K562 (cell line): Measurements from ENCODE around the gene LMTK2. TPM values are rescaled to one million over a fixed set of nuclear protein-coding genes. Genes with fewer than 3 reads are reported as not detected.

Experiments
- ATAC-seq: fragments of 200-7000 bp; cut with Tn5 transposase; 3 replicates; pipeline ENCODE4 v1.9.1; 2020; ENCODE audit warnings: moderate library complexity
- BruUV-seq: library from RNA; stranded (reverse); fragments of 400-500 nt; replicated peaks from 2 replicates; lab custom pipeline; 2021; lab: Mats Ljungman, UMichigan
- CTCF ChIA-PET: fragments of 300-600 bp; formaldehyde crosslinking; extraction: SDS; loops from one replicate; lab custom pipeline; 2021; ENCODE audit warnings: low intra/inter-chr PET ratio; lab: Yijun Ruan, JAX
- POLR2A ChIA-PET: fragments of 300-600, 350-650 bp; sonication (Branson Sonifier 250); formaldehyde crosslinking; extraction: SDS; loops from one replicate; lab custom pipeline; 2021; ENCODE audit warnings: antibody characterized with exemption, inconsistent platforms; lab: Yijun Ruan, JAX
- DNase-seq, 4 experiments: peaks; one replicate each; pipeline versions ENCODE4 v3.0.0 to v3.0.0-alpha.2; 2011 to 2018; ENCODE audit warnings: low spot score in 3 of 4, mixed read lengths in 3 of 4; ENCODE audit errors: extremely low read depth in 1 of 4
- FAIRE-seq: peaks from 2 replicates; lab custom pipeline; 2011; peaks lifted over from hg19 to GRCh38; lab: Jason Lieb, UNC
- H2AFZ ChIP-seq: 2 replicates; pipeline ENCODE4 v1.6.0; 2011; ENCODE audit warnings: low read depth, low read length, control low read depth, inconsistent platforms
- H3K27ac ChIP-seq: fragments of 200-600 bp; 3 replicates; pipeline ENCODE4 v1.8.0; 2011; ENCODE audit warnings: low read depth, mild to moderate bottlenecking, control low read depth, inconsistent platforms, low read length, moderate library complexity, mixed read lengths; ENCODE audit errors: extremely low read depth
- H3K27me3 ChIP-seq, 2 experiments: fragments of 300-600 bp in 1 of 2; 2 replicates in 1 of 2; 3 replicates in 1 of 2; pipeline versions ENCODE4 v1.6.0 to v1.8.0; 2011; ENCODE audit warnings: inconsistent platforms in 2 of 2, low read length in 2 of 2, mild to moderate bottlenecking in 1 of 2, mixed read lengths in 1 of 2, moderate library complexity in 1 of 2; ENCODE audit not compliant: control insufficient read depth in 2 of 2, insufficient read depth in 2 of 2
- H3K36me3 ChIP-seq: fragments of 300-600 bp; 3 replicates; pipeline ENCODE4 v1.8.0; 2011; ENCODE audit warnings: mild to moderate bottlenecking, low read length, inconsistent platforms; ENCODE audit not compliant: control insufficient read depth, insufficient read depth
- H3K4me1 ChIP-seq, 2 experiments: fragments of 200-600 bp in 1 of 2; replicated peaks in 1 of 2; 2 replicates in 1 of 2; 3 replicates in 1 of 2; pipeline versions ENCODE4 v1.5.1 to v1.8.0; 2011; ENCODE audit warnings: inconsistent platforms in 2 of 2, low read length in 2 of 2, mild to moderate bottlenecking in 1 of 2, mixed read lengths in 1 of 2, moderate library complexity in 1 of 2; ENCODE audit not compliant: control insufficient read depth in 2 of 2, insufficient read depth in 2 of 2
- H3K4me2 ChIP-seq: 2 replicates; pipeline ENCODE4 v1.6.1; 2011; ENCODE audit warnings: low read length, control low read depth, inconsistent platforms, mixed read lengths; ENCODE audit not compliant: insufficient read depth
- H3K4me3 ChIP-seq: fragments of 200-600 bp; sonication (generic), shearing (Covaris generic); 2 replicates; pipeline ENCODE4 v1.5.1; 2016; ENCODE audit warnings: control low read depth, inconsistent platforms
- H3K79me2 ChIP-seq: fragments of 200-600 bp; 3 replicates; pipeline ENCODE4 v1.8.0; 2011; ENCODE audit warnings: low read length, inconsistent platforms; ENCODE audit not compliant: control insufficient read depth, insufficient read depth
- H3K9ac ChIP-seq, 2 experiments: 2 replicates each; pipeline versions ENCODE4 v1.6.0 to v1.6.1; 2011; ENCODE audit warnings: low read depth in 2 of 2, low read length in 2 of 2, control low read depth in 1 of 2, inconsistent platforms in 1 of 2, mild to moderate bottlenecking in 1 of 2, mixed read lengths in 1 of 2; ENCODE audit not compliant: insufficient read depth in 1 of 2
- H3K9me1 ChIP-seq: one replicate; pipeline ENCODE4 v1.6.0; 2011; ENCODE audit warnings: inconsistent platforms, mild to moderate bottlenecking, low read length, moderate library complexity; ENCODE audit not compliant: control insufficient read depth, insufficient read depth
- H3K9me3 ChIP-seq: replicated peaks from 2 replicates; pipeline ENCODE4 v1.5.1; 2011; ENCODE audit warnings: low read depth, low read length, inconsistent platforms; ENCODE audit not compliant: control insufficient read depth, insufficient read depth
- H4K20me1 ChIP-seq: replicated peaks from 2 replicates; pipeline ENCODE4 v1.6.1; 2011; ENCODE audit warnings: low read length, inconsistent platforms, mixed read lengths; ENCODE audit not compliant: control insufficient read depth, insufficient read depth
- CSDE1 ChIP-seq, 2 experiments: fragments of 450-650 bp; IDR thresholded peaks; 2 replicates each; pipeline ENCODE4 v1.6.1; 2016; ENCODE audit warnings: mild to moderate bottlenecking in 1 of 2
- GTF2A2 ChIP-seq: IDR thresholded peaks from 2 replicates; pipeline ENCODE4 v1.6.1; 2016; ENCODE audit warnings: mild to moderate bottlenecking, missing genetic modification characterization, missing compliant biosample characterization
- HNRNPL ChIP-seq: fragments of 200-400 bp; formaldehyde crosslinking; IDR thresholded peaks from 2 replicates; pipeline ENCODE4 v1.6.1; 2017; ENCODE audit warnings: low read depth, mild to moderate bottlenecking, low read length
- RBM25 ChIP-seq: fragments of 200-400 bp; formaldehyde crosslinking; IDR thresholded peaks from 2 replicates; pipeline ENCODE4 v1.6.1; 2018; ENCODE audit warnings: low read length, low read depth, moderate library complexity; ENCODE audit not compliant: severe bottlenecking
- SAFB2 ChIP-seq: fragments of 200-400 bp; formaldehyde crosslinking; IDR thresholded peaks from 2 replicates; pipeline ENCODE4 v1.6.1; 2018; ENCODE audit warnings: borderline replicate concordance, low read length, low read depth, moderate library complexity; ENCODE audit not compliant: severe bottlenecking
- THRAP3 ChIP-seq: fragments of 450-650 bp; IDR thresholded peaks from 2 replicates; pipeline ENCODE4 v1.6.1; 2016; ENCODE audit warnings: mild to moderate bottlenecking, inconsistent platforms, borderline replicate concordance
- WGBS: fragments of 100-300 bp; shearing (Covaris generic); methylation state at CpG from one replicate; pipeline ENCODE4 v1.1.6; 2016; ENCODE audit warnings: low coverage, mixed read lengths; ENCODE audit not compliant: insufficient coverage; ENCODE audit errors: missing lambda C conversion rate; 5-methylcytosine and 5-hydroxymethylcytosine counted together
- in situ Hi-C: fragments of 300-500 bp; cut with MboI; formaldehyde crosslinking; loops from 4 replicates; pipeline ENCODE4 v1.15.0; 2018; ENCODE audit warnings: inconsistent platforms, mixed read lengths
- intact Hi-C: fragments of 100-400 bp; cut with micrococcal nuclease; formaldehyde crosslinking; loops from 2 replicates; pipeline ENCODE4 v1.14.2; 2022
- polyA plus RNA-seq, 8 experiments: library from polyadenylated mRNA; depleted of rRNA in 4 of 8; stranded (reverse) in 5 of 8; unstranded in 3 of 8; fragments of >200 nt; fragmentation: Nextera tagmentation in 2 of 8; fragmentation: Illumina TruSeq in 1 of 8; extraction: Ambion mirVana in 2 of 8; extraction: Trizol in 1 of 8; gene quantifications; 2 replicates each; pipeline versions ENCODE4 v1.2.1 to v1.2.3, GENCODE V29; 2011 to 2014; ENCODE audit warnings: inconsistent platforms in 1 of 8, missing spikeins in 1 of 8
- total RNA-seq, 7 experiments: library from RNA; depleted of rRNA in 6 of 7; stranded (reverse); fragments of >200 nt in 6 of 7; fragmentation: Illumina TruSeq in 2 of 7; extraction: Trizol in 2 of 7; gene quantifications; 2 replicates each; pipeline versions ENCODE4 v1.2.1 to v1.2.3, GENCODE V29; 2011 to 2021; ENCODE audit warnings: low replicate concordance in 1 of 7
- TF ChIP-seq, protein P1 (sequence below): IDR thresholded peaks from 2 replicates; pipeline ENCODE4 v1.6.1; 2012; ENCODE audit warnings: low read depth, low read length, improper control_type of control experiment, borderline replicate concordance
- TF ChIP-seq, protein P2 (sequence below): fragments of 450-650 bp; formaldehyde crosslinking; IDR thresholded peaks from 2 replicates; pipeline ENCODE4 v1.4.0; 2020; ENCODE audit warnings: mild to moderate bottlenecking, mixed read lengths
- TF ChIP-seq, protein P3 (sequence below): fragments of 250-450 bp; sonication (Bioruptor Pico); IDR thresholded peaks from 2 replicates; pipeline ENCODE4 v1.5.0; 2021; ENCODE audit warnings: mild to moderate bottlenecking, moderate library complexity
- TF ChIP-seq, protein P4 (sequence below): fragments of 450-650 bp; formaldehyde crosslinking; IDR thresholded peaks from 2 replicates; pipeline ENCODE4 v1.4.0; 2020; ENCODE audit warnings: mild to moderate bottlenecking, moderate library complexity

Gene LMTK2
- total and polyA plus RNA-seq, 9 of the 15 experiments (the other 6 are each of a cell fraction or from before 2014, with no cell fraction given): 0.78 to 16.4 (median 6.3) TPM

DNA sequence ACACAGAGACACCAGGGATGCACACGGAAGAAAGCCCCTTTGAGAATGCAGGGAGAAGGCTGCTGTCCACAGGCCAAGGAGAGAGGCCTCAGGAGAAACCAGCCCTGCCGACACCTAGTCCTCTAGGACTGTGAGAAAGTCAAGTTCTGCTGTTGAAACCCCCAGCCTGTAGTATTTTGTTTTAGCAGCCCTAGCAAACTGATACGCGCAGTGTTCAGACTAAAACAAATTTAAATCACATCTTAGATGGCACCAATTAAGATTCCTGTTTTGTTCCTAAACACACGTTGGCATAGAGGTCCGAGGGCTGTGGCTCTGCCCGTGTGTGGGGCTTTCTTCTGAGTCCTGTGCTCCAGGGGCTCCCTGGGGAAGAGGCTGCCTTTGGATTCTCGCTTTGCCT, 21.7 kb downstream of the LMTK2 start (continued):
- TF ChIP-seq, protein P1, sequence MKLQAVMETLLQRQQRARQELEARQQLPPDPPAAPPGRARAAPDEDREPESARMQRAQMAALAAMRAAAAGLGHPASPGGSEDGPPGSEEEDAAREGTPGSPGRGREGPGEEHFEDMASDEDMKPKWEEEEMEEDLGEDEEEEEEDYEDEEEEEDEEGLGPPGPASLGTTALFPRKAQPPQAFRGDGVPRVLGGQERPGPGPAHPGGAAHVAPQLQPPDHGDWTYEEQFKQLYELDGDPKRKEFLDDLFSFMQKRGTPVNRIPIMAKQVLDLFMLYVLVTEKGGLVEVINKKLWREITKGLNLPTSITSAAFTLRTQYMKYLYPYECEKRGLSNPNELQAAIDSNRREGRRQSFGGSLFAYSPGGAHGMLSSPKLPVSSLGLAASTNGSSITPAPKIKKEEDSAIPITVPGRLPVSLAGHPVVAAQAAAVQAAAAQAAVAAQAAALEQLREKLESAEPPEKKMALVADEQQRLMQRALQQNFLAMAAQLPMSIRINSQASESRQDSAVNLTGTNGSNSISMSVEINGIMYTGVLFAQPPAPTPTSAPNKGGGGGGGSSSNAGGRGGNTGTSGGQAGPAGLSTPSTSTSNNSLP: no peak
- TF ChIP-seq CSDE1 (IDR thresholded peaks at IDR 0.05): no peak
- TF ChIP-seq RBM25: no peak

DNA sequence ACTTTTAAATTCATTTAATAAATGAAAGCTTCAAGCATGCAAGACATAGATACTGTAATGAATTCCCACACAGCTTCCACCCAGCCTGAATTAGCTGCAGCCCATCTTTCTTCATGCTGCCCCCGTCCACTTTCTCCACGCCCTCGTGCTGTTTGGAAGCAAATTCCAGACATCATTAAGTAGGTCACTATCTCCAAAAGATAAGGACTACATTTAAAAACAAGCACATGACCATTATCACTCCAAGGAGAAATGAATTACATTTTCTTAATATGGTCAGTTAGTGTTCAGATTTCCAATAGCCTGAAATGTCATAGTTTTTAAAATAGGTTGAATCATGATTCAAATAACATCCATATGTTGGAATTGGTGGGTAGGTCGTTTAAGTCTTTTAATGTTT, 24.3 kb downstream of the LMTK2 start:
- peaks cover 20% of the 10 kb centered on the region for H4K20me1 ChIP-seq
- H3K9ac ChIP-seq: no peak overlapping the region
- H3K4me3 ChIP-seq: no peak overlapping the region
- no peak overlapping the region for H3K27ac ChIP-seq
- intact Hi-C loops: no loop called here
- peaks cover 26% of the 10 kb centered on the region for H3K79me2 ChIP-seq
- POLR2A ChIA-PET: interaction anchor here (1.0 to 3.4 kb wide), 2 partner anchors 11 to 14 kb away, joined by 3 to 15 read pairs; no protein-coding TSS in a partner anchor
- H3K9me3 ChIP-seq: no peaks in the 10 kb centered on the region
- DNase-seq (no peak), FAIRE-seq (no peak), ATAC-seq (no peak)
- H2AFZ ChIP-seq: no peak overlapping the region
- WGBS: 56% methylated on average over 4 of the region's 4 CpGs
- no TSS peak for BruUV-seq
- H3K9me1 ChIP-seq: no peaks in the 10 kb centered on the region
- H3K27me3 ChIP-seq: no peaks in the 10 kb centered on the region
- H3K4me1 ChIP-seq: peaks cover 19 to 29% of the 10 kb centered on the region in 2 experiments
- in situ Hi-C loops: no loop called here
- no peaks in the 10 kb centered on the region for H3K36me3 ChIP-seq
- no peak overlapping the region for H3K4me2 ChIP-seq
- CTCF ChIA-PET: no interaction called here
- TF ChIP-seq, protein P2, sequence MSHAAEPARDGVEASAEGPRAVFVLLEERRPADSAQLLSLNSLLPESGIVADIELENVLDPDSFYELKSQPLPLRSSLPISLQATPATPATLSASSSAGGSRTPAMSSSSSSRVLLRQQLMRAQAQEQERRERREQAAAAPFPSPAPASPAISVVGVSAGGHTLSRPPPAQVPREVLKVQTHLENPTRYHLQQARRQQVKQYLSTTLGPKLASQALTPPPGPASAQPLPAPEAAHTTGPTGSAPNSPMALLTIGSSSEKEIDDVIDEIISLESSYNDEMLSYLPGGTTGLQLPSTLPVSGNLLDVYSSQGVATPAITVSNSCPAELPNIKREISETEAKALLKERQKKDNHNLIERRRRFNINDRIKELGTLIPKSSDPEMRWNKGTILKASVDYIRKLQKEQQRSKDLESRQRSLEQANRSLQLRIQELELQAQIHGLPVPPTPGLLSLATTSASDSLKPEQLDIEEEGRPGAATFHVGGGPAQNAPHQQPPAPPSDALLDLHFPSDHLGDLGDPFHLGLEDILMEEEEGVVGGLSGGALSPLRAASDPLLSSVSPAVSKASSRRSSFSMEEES (CRISPR knock-in tag): no peak
- TF ChIP-seq, protein P3, sequence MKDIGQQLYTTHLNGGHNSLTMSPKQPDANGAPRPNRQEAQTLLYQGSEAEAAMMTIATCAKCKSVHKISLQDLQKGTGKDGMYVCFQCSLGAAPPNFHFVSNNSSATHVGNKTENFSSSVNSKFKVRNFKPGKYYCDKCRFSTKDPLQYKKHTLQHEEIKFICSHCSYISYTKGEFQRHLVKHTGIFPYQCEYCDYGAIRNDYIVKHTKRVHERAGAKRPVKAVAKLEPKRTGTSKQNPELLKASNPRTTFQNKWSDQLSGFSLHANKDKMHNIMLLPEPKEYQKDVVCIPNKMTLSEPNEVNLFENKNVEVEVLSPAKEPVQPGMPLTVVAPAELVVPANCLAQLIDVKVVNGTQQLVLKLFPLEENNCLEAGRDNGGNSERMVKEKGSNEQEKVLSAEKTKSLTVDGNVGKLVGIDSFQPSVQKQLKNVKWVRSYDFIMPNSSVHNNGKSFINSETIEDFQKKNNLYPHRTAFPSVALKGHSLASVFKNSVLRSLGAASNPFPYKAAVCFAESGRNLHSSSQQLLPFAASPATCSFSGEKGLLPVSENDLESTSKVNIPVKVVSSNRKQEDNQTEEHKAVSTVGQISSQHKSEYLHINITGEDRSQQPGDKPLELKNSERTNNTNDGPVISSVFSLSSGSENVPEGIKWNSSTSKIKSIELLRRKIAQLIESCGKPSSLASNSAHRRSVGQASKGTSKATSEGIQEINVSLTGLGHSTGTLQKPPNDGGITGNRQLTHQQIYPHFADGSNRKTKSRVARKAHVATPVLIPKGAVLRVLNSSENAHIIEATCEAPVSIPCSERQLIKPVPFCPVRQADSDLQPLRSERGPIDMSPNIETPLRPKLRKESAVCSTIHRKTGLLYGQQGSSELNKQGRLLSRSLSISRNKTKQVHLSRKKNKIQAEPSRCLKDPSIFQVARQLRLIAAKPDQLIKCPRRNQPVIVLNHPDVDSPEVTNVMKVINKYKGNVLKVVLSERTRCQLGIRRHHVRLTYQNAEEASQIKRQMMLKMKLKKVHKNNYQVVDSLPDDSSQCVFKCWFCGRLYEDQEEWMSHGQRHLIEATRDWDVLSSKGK (CRISPR knock-in tag): no peak
- TF ChIP-seq SAFB2 (no peak), HNRNPL (no peak), THRAP3 (no peak), GTF2A2 (tag) (no peak)
- TF ChIP-seq, protein P4, sequence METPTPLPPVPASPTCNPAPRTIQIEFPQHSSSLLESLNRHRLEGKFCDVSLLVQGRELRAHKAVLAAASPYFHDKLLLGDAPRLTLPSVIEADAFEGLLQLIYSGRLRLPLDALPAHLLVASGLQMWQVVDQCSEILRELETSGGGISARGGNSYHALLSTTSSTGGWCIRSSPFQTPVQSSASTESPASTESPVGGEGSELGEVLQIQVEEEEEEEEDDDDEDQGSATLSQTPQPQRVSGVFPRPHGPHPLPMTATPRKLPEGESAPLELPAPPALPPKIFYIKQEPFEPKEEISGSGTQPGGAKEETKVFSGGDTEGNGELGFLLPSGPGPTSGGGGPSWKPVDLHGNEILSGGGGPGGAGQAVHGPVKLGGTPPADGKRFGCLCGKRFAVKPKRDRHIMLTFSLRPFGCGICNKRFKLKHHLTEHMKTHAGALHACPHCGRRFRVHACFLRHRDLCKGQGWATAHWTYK (CRISPR knock-in tag): no peak
